Neural crest cell (in vitro differentiated cells): ENCODE data around the gene MYOF. TPM values are rescaled to one million over a fixed set of nuclear protein-coding genes. Genes with fewer than 3 reads are reported as not detected.
A peak's percentile ranks its signal among the peaks of the same experiment; 100 is the strongest.

Source experiments
- DNase-seq: peaks from one replicate; pipeline ENCODE4 v3.0.0; 2021; ENCODE audit warnings: low read depth, mixed read lengths, low spot score
- H3K27ac Mint-ChIP-seq: one replicate; pipeline ENCODE4 v1.8.0; 2021; ENCODE audit warnings: mild to moderate bottlenecking, mixed read lengths; ENCODE audit not compliant: unreplicated experiment
- H3K27me3 Mint-ChIP-seq: 2 replicates; pipeline ENCODE4 v1.8.0; 2021; ENCODE audit warnings: low read depth, mild to moderate bottlenecking, mixed read lengths
- H3K36me3 Mint-ChIP-seq: 2 replicates; pipeline ENCODE4 v1.8.0; 2021; ENCODE audit warnings: low read depth, mild to moderate bottlenecking, mixed read lengths
- H3K4me1 Mint-ChIP-seq: 2 replicates; pipeline ENCODE4 v1.8.0; 2021; ENCODE audit warnings: mixed read lengths
- H3K4me3 Mint-ChIP-seq: one replicate; pipeline ENCODE4 v1.8.0; 2021; ENCODE audit warnings: mild to moderate bottlenecking, mixed read lengths
- H3K9me3 Mint-ChIP-seq: 2 replicates; pipeline ENCODE4 v1.8.0; 2021; ENCODE audit warnings: mixed read lengths
- total RNA-seq: library from RNA; stranded (reverse); gene quantifications from 2 replicates; pipeline ENCODE4 v1.2.1, GENCODE V29; 2021
- TF ChIP-seq, protein P1 (sequence below): fragments of 200-600 bp; sonication (generic); conservative IDR thresholded peaks from 2 replicates; pipeline ENCODE4 v1.5.0; 2021; ENCODE audit warnings: antibody characterized with exemption, mild to moderate bottlenecking

MYOF gene
- total RNA-seq, 1 donor from 2014 or later: 4.0 TPM

GRCh38 chr10:93461109-93461806 lies 20.9 kb downstream of the MYOF start:
- Mint-ChIP-seq H3K4me3 (no peak overlapping the region), H3K4me1 (peaks cover 59% of the 10 kb centered on the region)

DNA sequence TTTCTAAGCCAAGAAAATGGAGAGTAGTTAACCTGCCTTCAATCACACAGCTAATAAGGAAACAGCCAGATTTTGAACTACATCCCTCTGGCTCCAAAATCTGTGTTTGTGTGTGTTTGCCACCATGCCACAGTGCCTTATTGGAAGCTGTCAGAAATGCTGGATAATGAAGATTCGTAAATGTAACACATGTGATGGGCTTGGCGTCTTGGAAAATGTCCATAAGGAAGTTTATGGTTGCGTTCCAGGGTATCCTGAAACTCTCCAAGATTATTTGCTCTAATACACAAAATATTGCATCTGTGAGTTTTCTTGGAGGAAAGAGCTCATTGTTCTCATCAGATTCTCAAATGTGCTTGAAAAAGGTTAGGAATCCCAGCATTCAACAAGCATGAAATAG lies 22.7 kb downstream of the MYOF start:
- TF ChIP-seq, protein P1, sequence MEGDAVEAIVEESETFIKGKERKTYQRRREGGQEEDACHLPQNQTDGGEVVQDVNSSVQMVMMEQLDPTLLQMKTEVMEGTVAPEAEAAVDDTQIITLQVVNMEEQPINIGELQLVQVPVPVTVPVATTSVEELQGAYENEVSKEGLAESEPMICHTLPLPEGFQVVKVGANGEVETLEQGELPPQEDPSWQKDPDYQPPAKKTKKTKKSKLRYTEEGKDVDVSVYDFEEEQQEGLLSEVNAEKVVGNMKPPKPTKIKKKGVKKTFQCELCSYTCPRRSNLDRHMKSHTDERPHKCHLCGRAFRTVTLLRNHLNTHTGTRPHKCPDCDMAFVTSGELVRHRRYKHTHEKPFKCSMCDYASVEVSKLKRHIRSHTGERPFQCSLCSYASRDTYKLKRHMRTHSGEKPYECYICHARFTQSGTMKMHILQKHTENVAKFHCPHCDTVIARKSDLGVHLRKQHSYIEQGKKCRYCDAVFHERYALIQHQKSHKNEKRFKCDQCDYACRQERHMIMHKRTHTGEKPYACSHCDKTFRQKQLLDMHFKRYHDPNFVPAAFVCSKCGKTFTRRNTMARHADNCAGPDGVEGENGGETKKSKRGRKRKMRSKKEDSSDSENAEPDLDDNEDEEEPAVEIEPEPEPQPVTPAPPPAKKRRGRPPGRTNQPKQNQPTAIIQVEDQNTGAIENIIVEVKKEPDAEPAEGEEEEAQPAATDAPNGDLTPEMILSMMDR: no peak
- Mint-ChIP-seq H3K9me3 (no peaks in the 10 kb centered on the region), H3K27ac (no peak overlapping the region), H3K4me1 (peaks cover 60% of the 10 kb centered on the region), H3K4me3 (no peak overlapping the region), H3K27me3 (no peaks in the 10 kb centered on the region), H3K36me3 (no peaks in the 10 kb centered on the region)
- DNase-seq: no peak

More at GRCh38 chr10:93461109-93461806, 20.9 kb downstream of the MYOF start:
- no peak overlapping the region for H3K27ac Mint-ChIP-seq
- TF ChIP-seq, protein P1: no peak
- no peaks in the 10 kb centered on the region for H3K36me3 Mint-ChIP-seq
- H3K9me3 Mint-ChIP-seq: no peaks in the 10 kb centered on the region
- no peaks in the 10 kb centered on the region for H3K27me3 Mint-ChIP-seq
- no peak for DNase-seq

- no peak for DNase-seq
- Mint-ChIP-seq H3K27me3 (no peaks in the 10 kb centered on the region), H3K4me1 (peaks cover 54% of the 10 kb centered on the region), H3K9me3 (no peaks in the 10 kb centered on the region), H3K27ac (peak overlapping the region; percentile 60), H3K36me3 (no peaks in the 10 kb centered on the region), H3K4me3 (no peak overlapping the region)
- TF ChIP-seq, protein P1: no peak
These were observed 23.3 kb downstream of the MYOF start for GRCh38 chr10:93458821-93459257.

DNA sequence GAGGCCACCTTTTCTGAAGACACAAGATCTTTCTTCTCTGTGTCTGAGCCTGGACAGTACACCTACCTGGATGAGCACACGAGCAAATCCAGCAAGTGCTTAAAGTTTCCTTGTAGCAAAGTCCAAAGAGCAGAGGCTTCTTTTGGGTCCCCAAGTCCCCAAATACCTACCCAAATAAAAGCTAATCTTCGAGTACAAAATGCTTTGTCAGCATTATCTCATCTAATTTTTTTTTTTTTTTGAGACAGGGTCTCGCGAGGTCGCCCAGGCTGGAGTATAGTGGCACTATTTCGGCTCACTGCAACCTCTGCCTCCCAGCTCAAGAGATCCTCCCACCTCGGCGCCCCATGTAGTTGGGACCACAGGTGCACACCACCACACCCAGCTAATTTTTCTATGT lies 24.6 kb downstream of the MYOF start:
- Mint-ChIP-seq H3K4me1 (peaks cover 46% of the 10 kb centered on the region), H3K9me3 (no peaks in the 10 kb centered on the region), H3K27ac (no peak overlapping the region), H3K4me3 (no peak overlapping the region), H3K27me3 (no peaks in the 10 kb centered on the region), H3K36me3 (no peaks in the 10 kb centered on the region)
- TF ChIP-seq, protein P1: no peak
- DNase-seq: no peak

- DNase-seq: no peak
- Mint-ChIP-seq H3K27ac (no peak overlapping the region), H3K4me1 (peaks cover 39% of the 10 kb centered on the region), H3K9me3 (no peaks in the 10 kb centered on the region), H3K27me3 (no peaks in the 10 kb centered on the region), H3K4me3 (no peak overlapping the region), H3K36me3 (no peaks in the 10 kb centered on the region)
- TF ChIP-seq, protein P1: no peak
These were observed 25.7 kb downstream of the MYOF start for GRCh38 chr10:93456480-93456879.
